ENCODE data around the gene D2HGDH.
"Not testable (repeated sequence)": the region's sequence is repeated elsewhere in the genome, so short reads cannot be mapped to it uniquely, and the experiment has no call there.

Gene D2HGDH

DNA sequence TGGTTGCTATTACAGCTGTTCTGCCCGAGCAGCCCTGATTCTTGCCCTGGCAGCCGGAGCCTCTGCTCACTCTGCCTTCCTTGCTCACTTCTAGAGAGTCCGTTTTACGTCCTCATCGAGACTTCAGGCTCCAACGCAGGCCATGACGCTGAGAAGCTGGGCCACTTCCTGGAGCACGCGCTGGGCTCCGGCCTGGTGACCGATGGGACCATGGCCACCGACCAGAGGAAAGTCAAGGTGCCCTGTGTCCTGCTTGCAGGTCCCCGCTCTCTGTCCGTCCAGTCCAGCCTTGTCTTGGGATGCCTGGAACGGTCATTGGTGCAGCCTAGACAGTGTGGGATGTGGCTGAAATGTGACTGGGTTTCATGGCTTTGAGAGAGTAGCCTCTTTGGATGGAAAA is 16.7 kb downstream of the D2HGDH start:
- DNase-seq: no peak

DNA sequence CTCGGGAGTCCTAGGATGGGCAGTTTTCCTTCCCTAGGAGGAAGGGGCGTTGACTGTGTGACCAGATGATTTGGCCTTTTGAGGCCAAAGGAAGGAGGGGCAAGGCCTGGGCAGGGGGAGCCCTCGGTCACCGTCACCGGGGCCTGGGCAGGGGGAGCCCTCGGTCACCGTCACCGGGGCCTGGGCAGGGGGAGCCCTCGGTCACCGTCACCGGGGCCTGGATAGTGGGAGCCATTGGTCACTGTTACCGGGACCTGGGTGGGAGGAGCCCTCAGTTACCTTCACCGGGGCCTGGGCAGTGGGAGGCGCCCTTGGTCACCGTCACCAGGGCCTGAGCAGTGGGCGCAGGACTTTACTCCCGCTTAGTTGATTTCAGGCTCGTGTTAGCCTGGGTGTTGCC is 17.3 kb downstream of the D2HGDH start:
- no peak for DNase-seq

DNA sequence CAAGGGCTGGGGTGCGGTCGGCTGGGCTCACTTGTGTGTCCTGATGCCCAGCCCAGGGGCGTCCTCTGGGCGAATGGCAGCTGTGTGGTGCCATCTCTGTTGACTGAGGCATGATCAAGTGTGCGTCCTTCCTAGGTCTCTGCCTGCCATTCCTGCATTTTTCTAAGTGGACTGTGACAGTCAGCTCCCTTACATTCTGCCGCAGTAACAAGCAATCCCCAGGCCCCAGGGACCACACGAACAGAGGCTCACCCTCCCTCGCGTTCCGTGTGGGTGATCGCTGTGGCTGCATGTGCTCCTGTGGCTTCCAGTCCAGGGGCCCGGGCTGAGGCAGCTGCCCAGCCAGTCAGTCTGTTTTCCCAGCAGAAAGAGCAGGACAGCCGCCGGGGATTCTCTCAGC is 17.8 kb downstream of the D2HGDH start:
- no peak for DNase-seq

DNA sequence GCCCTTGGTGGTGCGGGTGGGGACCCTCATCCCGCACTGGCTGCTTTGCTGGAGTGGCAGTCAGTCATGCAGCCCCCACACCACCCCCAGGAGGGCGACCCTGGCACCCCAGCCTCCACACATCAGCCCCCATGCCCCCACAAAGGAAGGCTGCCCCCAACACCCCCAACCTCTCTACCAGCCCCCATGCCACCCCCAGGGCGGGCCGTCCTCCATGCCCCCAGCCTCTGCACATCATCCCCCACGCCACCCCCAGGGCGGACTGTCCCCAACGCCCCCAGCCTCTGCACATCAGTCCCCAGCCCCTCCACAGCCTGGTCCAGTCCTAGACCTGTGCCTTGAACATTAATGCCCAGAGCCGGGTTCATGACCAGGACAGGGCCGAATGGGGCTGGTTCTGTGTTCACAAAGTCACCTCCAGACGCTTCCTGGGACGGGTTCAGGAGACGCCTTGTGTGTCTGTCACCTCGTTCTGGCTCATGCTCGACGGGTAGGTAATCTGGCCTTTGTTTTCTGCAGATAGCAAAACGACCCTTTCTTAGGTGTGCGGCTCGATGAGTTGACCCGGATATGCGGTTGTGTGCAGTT is 18.4 kb downstream of the D2HGDH start:
- DNase-seq: no peak

DNA sequence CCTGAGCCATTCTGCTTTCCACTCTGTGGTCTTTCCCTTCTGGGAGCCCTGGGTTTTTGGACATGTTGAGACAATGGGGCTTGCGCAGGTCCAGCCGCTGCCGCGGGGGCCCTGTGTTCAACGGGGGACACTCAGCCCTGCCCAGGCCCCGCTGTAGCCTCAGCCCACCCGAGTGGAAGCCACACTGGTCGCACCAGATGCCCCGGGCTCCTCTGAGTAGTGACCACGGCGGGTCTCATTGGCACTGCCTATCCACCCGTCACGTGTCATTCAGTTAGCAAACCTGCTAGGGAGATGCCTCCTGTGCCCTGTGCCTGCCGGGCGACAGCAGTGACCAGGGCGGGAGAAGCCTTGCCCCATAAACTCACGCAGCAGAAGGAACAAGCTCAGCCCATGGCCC is 19.1 kb downstream of the D2HGDH start:
- DNase-seq: no peak

DNA sequence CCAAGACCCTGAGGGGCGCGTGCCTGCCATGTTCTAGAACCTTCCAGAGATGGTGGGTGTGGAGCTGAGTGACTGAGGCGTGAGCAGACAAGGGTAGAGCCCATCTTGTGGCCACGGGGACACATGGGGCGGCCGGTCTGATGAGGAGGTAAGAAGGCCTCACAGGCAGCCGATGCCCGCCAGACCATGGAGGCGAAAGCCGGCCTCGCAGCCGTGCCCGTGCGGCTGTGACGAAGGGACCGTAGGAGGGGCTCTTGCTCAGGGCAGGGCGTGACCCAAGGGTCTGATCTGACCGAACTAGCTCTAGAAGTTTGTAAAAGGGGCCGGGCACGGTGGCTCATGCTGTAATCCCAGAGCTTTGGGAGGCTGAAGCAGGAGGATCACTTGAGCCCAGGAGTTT is 19.6 kb downstream of the D2HGDH start:
- no peak for DNase-seq

DNA sequence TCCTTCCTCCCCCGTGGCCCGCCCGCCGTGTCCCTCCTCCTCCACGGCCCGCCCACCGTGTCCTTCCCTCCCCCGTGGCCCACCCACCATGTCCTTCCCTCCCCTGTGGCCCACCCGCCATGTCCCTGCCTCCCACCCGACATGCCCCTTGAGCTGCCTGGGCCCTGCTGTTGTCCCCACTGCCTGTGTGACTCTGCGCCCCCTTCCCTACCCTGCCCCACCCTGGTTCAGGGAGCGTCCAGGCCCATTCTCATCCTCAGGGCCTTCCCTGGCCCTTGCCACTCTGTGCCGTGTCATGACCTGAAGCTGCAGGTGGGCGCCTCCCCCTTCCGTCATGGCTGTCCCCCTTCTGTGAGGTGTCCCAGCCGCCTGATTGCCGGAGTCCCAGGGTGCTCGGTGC is 20.7 kb downstream of the D2HGDH start:
- no peak for DNase-seq

DNA sequence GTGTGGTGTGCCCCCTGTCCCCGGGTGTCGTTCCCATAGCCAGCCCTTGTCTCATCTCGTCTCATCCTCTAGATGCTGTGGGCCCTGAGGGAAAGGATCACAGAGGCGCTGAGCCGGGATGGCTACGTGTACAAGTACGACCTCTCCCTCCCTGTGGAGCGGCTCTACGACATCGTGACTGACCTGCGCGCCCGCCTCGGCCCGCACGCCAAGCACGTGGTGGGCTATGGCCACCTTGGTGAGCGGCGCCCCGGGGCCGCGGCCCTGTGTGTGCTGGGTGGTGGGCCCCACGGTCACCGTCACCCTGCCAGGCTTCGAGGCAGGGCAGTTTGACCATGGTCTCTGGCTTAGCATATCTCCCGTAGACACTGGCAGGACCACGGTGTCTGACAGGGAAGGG is 21.3 kb downstream of the D2HGDH start:
- no peak for DNase-seq

DNA sequence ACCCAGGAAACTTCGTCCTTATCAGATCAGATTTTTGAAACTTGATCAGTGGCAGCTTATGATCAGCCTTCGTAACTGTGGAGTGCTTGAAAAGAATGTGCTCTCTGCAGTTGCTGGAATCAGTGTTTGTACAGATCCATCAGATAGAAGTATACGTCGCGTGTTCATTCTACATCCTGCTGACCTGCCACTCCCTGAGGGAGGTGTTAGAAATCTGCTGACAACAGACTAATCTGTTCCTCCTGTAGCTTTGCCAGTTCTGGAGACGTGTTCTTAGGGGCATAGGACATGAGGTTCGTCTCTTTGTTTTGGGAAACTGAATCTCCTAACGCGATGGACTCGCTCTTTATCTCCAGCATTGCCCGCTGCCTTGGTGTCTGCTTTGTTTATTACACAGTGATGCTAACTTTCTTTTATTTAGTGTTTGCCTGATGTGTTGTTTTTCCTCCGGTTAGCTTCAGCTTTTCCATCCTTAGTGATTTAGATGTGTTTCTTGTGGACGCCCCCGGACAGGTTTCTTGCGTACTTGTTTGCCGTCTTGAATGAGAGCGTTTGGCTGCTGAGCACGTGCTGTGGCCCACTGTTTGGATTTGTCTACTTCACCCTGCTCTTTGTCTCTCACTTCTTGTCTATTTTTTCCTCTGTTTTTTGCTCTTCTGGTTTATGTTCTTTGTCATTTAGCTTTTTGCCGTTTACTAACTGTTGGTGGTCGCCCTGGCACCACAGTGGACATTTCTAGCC is 24.8 kb downstream of the D2HGDH start:
- no peak for DNase-seq

DNA sequence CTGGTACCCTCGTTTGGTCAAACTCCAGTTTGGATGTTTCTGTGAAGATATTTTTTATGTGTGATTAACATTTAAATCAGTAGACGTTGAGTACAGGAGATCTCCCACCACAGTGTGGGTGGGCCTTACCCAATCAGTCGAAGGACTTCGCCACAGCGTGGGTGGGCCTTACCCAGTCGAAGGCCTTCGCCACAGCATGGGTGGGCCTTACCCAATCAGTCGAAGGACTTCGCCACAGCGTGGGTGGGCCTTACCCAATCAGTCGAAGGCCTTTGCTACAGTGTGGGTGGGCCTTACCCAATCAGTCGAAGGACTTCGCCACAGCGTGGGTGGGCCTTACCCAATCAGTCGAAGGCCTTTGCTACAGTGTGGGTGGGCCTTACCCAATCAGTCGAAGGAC is 25.5 kb downstream of the D2HGDH start:
- not testable (repeated sequence) for DNase-seq

DNA sequence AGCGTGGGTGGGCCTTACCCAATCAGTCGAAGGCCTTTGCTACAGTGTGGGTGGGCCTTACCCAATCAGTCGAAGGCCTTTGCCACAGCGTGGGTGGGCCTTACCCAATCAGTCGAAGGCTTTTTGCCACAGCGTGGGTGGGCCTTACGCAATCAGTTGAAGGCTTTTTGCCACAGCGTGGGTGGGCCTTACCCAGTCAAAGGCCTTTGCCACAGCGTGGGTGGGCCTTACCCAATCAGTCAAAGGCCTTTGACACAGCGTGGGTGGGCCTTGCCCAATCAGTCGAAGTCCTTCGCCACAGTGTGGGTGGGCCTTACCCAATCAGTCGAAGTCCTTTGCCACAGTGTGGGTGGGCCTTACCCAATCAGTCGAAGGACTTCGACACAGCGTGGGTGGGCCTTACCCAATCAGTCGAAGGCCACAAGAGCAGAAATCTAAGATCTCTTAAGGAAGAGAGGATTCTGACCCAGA is 25.9 kb downstream of the D2HGDH start:
- DNase-seq: no peak

DNA sequence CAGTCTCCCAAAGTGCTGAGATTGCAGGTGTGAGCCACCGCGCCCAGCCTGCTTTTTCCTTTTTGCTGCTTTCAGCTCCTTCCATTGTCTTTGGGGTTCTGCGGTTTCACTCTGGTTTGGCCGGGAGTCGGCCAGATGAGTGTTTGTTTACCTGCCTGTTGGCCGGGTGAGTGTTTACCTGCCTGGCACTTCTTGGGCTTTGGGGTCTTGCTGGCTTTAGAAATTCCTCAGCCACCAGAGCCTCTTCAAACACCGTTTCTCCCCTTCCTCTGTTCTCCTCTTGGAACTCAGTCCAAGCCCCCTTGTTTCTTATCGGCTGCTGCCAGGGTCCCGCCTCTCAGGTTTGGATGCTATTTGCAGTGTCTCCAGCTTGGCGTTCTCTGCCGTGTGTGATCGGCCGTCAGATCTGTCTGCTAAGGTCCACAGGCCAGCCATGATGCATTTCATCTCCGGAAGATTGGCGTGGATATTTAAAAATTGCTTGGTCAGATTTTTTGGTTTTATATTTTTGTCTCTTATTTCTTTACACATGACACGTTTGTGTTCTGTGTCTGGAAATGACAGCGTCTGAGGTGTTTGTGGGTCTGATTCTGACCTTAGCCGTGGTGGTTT is 28.0 kb downstream of the D2HGDH start:
- DNase-seq: no peak

DNA sequence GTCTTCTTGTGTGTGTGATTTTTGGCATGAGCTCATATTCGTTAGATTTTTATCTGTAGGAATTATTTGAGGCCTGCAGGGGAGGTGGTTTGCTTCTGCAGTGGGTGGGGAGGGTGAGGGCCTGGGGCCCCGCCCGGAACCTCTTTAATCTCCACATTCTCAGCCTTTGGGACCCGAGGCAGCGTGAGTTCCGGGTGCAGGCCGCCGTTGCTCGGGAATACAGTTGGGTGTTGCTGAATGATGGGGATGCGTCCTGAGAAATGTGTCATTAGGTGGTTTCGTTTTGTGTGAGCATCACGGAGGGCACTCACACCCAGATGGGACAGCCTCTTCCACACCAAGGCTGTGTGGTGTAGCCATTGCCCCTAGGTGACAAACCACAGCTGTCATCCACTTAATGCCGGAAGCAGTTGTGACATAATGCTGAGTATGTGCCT is 28.5 kb downstream of the D2HGDH start:
- DNase-seq: peak in 1 of 2 experiments; percentile 41

DNA sequence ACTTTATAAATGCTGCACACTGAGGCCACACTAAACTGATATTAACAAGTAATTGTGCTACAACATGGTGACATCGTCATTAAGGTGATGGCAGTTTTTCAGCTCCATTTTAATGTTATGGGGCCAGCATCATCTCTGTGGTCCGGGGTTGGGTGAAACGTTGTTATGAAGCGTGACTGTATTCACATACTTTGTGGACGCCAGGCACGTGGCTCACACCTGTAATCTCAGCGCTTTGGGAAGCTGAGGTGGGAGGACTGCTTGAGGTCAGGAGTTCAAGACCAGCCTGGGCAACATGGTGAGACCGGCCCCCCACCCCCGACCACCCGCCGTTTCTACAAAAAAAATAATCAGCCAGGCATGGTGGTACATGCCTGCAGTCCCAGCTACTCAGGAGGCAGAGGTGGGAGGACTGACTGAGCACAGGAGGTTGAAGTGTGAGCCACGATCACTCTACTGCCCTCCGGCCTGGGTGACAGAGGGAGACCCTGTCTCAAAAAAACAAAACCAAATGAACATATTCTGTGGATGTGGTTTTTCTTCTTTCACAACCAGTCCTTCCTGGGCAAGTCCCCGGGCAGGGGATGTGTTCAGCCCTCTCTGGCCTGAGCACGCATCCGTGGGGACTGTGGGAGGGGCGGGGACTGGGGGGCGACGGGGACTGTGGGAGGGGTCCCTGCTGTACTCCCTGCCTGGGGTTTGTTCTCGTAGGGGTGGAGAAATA is 29.3 kb downstream of the D2HGDH start:
- DNase-seq: no peak

DNA sequence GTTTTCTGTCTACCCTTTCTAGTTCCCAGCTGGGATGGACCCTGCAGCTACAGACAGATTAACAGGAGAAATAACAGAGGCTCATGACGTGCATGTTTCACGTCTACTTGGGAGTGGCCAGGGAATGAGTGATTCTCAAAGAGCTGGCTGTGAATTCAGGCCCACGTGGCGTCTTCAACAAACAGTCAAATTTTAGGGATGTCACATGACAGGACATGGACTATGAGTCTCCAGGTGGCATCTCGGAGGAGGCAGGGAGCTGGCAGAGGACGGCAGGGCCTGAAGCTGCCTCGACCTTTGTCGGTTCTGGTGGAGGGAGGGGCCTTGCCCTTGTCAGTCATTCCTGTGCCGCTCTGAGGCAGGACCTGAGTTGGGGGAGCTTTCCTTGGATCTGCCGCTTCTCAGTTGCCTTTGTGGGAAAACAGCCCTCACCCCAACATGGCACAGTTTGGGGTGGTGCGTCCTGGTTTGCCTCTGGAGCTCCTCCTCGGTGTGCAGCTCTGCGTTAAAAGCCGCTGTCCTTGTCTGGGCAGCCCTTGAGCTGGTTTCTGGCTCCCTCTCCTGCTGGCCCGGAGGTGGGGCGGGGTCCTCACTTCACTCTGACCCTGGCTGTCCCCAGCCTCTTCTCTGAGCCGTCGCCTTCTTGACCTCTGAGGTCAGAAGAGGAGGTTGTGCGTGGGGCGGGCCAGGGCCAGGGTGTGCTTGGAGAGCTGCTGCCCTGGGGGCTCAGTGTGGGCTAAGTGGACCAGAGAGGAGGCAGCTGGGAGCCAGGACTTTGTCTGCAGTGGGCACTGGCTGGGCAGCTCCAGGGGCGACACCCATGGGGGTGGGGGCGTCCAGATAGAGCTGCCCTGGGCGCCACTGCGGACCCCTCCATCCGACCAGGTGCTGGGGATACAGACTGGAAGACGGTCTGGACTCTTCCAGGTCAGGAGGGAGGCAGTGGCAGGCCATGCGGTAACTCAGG is 30.1 kb downstream of the D2HGDH start:
- DNase-seq: no peak

DNA sequence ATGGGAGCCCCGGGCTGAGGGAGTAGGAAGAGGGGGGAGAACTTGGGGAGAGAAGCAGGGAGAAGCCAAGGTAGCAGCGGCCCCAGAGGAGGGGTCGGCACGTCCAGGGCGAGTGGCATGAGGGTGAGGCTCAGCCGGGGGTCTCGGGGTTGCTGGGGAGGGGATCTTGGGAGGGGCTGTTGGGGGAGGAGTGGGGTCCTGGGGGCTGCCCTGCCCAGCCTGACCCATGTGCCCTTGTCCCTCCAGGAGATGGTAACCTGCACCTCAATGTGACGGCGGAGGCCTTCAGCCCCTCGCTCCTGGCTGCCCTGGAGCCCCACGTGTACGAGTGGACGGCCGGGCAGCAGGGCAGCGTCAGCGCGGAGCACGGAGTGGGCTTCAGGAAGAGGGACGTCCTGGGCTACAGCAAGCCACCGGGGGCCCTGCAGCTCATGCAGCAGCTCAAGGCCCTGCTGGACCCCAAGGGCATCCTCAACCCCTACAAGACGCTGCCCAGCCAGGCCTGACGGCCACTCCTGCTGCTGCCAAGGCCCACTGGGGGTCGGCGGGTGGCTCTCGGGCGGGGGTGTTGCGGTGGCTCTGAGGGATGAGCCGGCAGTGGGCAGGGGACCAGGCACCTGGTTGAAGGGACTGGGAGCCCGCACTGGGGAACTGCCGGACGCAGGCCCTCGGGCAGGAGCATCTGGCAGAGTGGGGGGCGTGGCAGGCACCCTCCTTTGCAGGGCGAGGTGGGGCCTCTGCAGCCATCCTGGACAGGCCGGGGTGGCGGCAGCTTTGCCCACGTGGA is 33.2 kb downstream of the D2HGDH start:
- no peak for DNase-seq

DNA sequence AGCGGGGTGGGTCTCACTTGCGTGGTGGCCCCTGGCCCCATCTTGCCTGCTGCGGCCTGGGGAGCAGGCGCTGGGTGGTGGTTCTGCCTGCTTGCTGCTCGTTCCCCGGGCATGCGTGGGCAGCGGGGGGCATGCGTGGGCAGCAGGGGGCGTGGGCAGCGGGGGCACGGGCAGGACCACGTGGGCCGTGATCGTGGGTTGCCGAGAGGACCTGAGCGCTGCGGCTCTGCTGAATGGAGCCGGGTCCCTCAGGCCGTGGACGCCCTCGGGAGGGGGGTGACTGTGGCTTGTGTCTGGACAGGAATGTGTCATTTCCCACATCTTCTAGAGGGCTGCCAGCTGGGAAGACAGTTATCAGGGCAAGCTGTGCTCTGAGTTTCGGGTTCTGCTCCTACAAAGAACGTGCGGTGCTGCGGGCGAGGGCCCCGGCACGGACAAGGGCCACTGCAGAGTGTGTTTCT is 33.9 kb downstream of the D2HGDH start:
- DNase-seq: no peak

DNA sequence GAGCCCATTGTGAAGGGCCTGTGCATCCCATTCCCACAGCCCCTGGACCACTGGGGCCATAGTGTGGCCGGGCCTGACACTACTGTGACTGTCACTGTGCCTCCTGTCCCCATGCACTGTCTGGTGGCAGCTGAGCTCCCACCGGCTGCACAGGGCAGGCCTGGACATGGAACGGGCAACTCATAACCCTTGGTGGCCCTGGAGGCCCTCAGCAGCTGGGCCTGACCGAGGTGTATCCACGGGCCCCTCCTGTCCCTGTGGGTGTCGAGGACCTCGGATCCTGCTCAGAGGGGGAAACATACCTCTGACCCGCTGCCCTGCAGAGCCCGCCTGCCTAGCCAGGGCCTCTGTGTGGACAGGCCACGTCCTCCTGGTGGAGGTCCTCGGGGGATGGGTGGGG is 34.4 kb downstream of the D2HGDH start:
- DNase-seq: no peak

DNA sequence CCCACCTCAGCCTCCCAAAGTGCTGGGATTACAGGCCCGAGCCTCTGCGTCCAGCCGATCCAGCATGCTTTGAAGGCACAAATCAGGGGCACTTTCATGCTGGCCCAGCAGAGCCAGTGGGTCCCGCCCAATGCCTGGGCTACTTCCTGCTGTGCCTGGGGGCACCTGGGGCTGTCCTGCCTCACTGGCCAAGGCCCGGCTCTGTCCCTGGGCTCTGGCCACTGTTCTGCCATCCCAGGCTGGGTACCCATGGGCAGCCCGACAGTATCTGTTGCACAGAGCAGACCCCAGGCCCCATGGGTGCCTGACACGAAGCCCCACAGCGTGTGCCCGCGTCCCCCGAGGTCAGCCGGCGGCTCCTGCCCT is 35.4 kb downstream of the D2HGDH start:
- no peak for DNase-seq

DNA sequence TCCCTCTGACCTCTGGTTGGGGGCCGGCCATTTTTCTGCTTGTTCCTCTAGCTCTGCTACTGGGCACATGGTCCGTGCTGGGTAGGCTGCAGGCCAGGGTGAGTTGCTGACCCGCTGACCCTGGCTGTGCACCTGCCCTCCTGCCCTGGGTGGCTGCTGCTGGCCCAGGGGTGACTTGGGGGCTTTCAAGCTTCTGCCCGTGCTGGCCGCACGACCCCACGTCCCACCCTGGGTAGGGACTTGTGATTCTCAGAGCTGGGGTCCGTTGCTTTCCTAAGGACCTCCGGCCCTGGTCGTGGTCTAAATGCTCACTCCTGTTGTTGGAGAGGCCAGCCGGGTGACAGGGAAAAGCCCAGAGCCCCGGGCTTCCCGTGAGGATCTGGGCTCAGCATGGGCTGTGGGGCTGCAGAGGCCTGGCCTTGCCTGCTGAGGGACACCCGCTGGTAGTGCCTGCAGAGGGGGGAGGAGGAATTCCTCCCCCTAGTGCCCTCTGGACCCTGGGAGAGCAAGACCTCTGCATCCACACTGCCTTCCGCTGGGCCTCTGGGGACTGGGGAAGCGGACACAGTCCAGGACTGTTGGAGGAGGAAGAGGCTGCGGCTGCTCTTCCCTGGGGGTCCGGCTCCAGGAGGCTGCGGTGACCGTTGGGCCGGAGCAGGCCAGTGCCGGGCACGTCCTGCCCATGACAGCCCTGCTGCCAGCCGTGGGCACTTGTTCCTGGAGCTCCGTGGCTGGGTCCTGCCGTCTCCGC is 35.9 kb downstream of the D2HGDH start:
- no peak for DNase-seq

DNA sequence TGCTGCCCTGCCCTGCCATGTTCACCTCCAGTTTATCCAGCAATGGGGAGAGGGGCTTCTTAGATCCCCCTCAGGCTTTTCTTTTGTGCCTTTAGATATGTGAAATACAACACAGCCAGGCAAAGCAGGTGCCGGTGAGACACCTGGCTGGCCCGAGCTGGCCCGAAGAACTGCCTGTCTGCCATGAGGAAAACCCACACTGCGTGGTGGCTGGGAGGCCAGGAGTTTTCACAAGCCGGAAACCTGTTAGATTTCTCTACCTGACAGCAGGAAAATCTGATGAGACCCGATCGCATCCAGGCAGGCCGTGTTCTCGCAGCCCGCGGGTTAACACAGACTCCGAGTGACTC is 36.5 kb downstream of the D2HGDH start:
- no peak for DNase-seq
